SKM-1 (cell line): ENCODE measurements around the gene RBM18.

Source experiments
- DNase-seq: peaks from one replicate; lab custom pipeline; 2025; ENCODE audit not compliant: unreplicated experiment; lab: John Stamatoyannopoulos, UW

RBM18 gene

GRCh38 chr9:122261469-122261881 is 3.2 kb downstream of the RBM18 start:
- no peak for DNase-seq

DNA sequence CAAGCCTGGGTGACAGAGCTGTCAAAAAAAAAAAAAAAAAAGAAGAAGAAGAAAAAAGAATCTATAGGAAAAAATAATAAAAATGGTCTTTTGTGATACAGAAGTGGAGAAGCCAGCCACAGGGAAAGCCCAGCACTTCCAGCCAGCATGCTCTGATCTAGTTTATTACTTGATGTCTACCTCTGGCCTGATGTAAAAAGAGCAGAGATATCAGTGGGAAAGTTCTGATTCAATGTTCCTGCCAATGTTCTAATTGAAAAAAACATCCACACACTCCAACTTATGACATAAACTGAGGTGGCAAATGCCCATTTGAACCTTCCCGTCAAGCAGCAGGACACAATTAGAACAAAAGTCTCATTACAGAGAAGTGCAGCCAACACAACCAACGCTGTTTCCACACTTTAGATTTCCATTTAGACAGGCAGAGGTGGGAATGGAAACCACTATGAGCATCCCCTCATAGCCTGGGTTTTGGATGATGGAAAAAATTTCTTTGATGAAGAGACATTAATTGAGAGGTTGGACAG is 5.7 kb downstream of the RBM18 start:
- no peak for DNase-seq

GRCh38 chr9:122256206-122256605 is 8.4 kb downstream of the RBM18 start:
- DNase-seq, result no peak

DNA sequence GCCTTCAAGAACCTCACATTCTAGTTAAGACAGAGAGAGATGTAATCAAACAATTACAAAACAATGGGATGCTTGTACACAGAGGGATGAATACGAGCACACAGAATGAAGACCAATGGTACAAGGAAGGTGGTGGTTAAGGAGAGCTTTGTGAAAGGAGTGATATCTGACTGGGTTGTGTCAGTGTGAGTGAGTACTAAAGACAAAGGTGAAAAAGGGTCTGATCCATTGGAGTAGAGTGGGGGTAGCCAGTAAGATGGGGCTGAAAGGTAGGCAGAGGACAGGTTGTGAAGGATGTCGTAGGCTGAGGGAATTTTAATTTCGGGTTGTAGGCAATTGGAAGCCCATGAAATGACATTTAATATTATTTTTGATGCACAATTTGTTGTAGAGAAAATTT is 9.9 kb downstream of the RBM18 start:
- no peak for DNase-seq

DNA sequence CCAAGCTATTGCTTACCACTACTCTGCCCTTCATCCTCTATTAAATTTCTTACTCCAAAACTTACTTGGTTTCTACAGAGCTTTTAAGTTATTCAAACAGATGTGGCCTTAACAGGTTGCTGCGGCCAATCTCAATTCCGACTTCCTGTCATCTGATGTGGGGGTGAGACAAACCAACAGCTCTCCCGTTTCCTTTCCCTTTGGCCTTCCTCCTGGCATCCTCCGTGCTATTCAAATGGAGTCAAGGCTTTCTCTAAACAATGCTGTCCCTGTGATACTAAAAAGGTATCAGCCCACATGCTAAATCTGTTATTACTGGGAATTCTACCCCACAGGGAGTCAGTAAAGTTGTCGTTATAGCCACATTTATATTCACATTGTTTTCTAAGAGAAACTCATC is 11.8 kb downstream of the RBM18 start:
- DNase-seq, result no peak

- DNase-seq, result no peak
These were observed 13.3 kb downstream of the RBM18 start for GRCh38 chr9:122251351-122251750.

DNA sequence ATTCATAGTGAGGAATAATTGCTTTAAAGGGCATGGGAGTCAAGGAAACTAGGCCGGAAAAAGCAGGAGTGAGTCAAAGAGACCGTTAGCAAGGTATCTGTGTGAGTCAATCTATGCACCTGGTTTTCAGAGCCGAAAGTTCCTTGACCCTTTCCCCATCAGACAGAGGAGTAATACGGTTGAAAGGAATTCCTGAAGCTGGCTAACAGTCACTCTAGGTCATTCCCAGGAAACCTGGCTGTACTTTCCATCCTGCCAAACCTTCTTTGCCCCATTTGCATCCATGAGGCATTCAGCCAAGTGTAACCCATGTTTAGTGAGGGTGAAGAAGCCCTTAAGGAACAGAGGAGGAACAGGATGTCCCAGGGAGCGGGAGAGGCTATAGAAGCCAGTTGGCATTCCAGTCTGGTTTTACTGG is 16.2 kb downstream of the RBM18 start:
- DNase-seq, result no peak

GRCh38 chr9:122246666-122247065 is 18.0 kb downstream of the RBM18 start:
- DNase-seq, result no peak

GRCh38 chr9:122244349-122244748 is 20.3 kb downstream of the RBM18 start:
- no peak for DNase-seq

DNA sequence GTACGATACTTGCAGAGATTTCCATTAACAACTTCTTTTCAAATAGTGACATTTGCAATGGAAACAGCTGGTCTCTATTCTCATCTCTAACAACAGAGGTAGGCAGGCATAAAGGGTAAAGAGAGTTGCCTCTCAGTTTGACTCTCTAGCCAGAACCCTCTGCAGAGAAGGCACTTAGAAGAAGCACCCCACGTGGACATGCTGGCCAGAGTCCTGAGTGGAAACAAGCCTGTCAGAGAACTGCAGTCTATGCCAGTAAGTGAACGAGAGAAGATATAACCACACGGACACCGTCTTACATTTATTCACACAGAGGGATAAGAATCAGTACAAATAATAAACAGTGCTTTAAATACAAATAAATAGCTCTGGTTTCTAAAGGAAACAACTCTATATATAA is 24.9 kb downstream of the RBM18 start:
- DNase-seq, result no peak

GRCh38 chr9:122236681-122237080 is 28.0 kb downstream of the RBM18 start:
- no peak for DNase-seq

DNA sequence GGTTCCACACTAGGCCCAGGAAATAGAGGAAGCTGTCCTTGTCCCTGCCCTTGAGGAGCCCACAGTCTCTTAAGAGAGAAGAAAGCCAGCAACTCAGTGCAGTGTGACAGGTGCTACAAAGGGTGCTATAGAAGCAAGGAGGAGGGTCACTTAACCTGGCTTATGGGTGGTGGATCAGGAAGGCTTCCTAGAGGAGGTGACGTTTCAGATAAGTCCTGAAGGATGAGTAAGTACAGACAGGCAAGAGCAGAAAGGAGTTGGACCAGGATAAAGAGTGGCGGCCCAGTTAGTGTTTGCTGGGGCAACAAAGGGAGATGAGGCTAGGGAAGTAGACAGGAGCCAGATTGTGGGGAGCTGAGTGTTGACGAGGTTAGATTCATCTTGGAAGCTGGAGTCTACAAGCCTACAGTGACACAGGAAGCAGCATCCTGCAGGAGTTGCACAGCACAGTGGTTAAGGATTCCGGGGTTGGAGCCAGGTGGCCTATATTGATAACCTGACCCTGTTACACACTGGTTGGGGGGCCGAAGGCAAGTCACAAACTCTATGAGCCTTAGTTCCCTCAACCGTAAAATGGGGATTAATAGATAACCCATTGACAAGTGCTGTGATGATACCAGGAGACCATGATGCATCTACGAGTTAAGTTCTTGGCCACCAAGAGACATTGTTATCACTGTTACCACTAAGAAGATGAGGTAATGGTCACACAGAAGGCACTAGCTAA is 30.5 kb downstream of the RBM18 start:
- no peak for DNase-seq

DNA sequence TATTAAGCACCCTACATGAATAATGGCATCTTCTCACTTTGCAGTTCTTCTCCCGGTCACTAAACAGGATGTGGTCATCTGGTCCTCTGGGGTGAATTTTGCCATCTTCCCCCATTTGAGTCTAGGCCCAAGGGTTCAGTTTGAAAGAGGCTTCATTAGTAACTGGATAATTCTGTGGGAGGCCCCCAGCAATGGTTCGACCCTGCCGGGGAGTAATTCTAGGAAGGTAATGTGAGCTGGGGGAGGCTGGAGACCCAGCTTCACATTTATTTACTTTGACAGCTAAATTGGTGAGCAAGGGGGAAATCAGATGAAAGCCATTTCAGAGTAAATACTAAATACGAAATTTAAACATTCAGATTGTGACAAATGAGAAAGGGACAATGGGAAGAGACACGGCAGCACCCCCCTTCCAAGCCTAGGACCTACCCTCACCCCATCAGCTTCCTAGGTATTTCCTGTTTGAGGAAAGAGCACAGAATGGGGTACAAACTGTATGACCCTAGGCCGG is 31.8 kb downstream of the RBM18 start:
- DNase-seq, result no peak

- no peak for DNase-seq
These were observed 35.2 kb downstream of the RBM18 start for GRCh38 chr9:122229485-122229837.

GRCh38 chr9:122228568-122229484 is 35.8 kb downstream of the RBM18 start, which contains the start of gene LHX6:
Gene LHX6 (minus strand): TSS chr9:122228957. CDS start chr9:122228740, 217 bp downstream.
- no peak for DNase-seq

GRCh38 chr9:122228191-122228567 is 36.5 kb downstream of the RBM18 start:
- no peak for DNase-seq

DNA sequence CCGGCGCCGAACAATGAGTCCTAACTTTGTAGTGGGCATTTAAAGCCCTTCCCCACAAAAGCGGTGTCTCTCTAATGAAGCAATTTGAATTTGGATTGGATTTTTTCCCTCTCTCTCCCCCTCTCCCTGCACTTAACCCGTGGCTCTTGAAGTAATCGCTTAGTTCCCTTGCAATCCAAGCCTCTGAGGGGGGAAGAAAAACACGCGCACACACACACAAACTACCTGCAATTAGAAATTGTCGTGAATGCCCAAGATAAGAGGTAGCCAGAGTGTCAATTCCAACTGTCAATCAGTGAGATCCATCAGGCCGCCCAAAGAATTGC is 37.1 kb downstream of the RBM18 start:
- DNase-seq, result no peak

DNA sequence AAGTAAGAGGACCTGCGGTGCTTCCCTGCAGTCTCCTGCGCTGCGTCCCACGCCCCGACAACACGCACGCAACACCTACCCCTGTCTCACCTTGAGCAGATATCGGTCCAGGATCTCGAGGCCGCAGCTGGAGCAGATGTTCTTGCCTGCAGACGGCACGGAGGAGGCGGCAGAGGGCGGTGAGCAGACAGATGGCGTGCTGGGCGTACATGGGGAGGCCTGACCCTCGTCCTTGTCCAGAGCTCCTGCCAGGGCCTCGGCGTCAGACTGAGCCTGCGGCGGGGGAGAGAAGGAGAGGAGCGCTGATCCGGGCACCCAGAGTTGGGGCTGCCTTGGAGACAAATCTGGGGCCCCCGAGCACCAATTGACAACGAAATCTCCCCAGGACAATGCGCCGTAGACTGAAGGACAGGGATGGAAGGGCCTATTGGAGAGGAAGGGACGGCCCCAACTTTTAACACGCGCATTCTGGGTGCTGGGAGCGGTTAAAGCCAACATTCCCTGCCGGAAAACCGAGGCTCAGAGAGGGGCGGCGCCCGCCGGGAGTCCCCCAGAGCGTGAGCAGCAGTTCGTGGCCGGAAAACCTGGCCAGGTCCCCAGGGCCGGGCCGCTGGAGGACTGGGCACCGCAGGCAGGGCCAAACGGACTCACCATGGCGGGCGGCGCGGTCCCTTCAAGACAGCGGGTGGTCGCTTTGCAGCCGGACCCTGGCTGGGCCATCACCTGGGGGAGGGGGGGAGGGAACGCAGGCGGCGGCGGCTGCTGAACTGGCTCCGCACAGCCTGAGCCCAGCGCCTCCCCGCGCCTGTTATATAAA is 37.7 kb downstream of the RBM18 start:
- no peak for DNase-seq

GRCh38 chr9:122226142-122226757 is 38.4 kb downstream of the RBM18 start:
- DNase-seq, result no peak

DNA sequence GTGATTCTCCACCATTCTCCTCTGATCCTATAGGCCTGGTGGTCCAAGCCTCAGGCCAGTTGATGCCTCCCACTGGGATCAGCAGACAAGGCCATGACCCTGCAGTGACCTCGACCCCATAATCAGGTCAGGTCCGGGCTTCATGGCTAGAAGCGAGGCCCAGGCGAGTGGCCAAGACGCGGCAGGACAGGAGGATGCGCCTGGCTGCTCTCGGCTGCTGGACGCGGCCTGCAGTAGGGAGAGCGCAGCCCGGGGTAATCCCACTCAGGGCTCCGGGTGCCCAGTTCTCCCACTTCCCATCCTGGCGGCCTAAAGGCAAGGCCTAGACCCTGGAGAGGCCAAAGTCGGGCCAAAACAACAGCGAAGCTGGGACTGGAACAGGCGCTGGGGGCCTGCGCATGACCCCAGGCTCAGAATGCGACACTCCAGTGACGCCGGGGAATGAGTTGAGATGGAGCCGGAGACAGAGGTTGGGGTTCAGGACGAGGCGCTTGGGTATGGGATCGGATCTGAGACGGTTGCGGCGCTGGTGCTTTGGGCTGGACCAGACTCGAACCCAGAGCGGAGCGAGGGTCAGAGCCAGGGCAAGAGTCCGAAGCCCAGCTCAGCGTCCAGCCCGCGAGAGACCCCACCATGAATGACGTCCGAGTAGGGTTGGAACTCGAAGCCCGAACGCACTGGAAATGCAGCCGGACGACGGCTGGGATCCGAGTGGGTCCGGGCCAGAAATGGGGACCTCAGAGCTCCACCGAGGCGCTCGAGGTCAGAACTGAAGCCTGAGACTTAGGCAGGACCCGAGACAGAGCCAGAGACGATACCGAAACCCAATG is 39.1 kb downstream of the RBM18 start:
- no peak for DNase-seq
